PC-9 (cell line): Measurements from ENCODE around the gene C1QTNF12. TPM values are rescaled to one million over a fixed set of nuclear protein-coding genes. Genes with fewer than 3 reads are reported as not detected.

Experiments
- BruUV-seq: library from RNA; stranded (reverse); fragments of 400-500 nt; replicated peaks from 2 replicates; lab custom pipeline; 2021; lab: Mats Ljungman, UMichigan
- CTCF ChIA-PET: fragments of 300-600 bp; sonication (Branson Sonifier 250); formaldehyde crosslinking; loops from one replicate; lab custom pipeline; 2022; ENCODE audit warnings: antibody characterized with exemption; lab: Charles Lee
- POLR2A ChIA-PET: fragments of 300-600 bp; sonication (Branson Sonifier 250); formaldehyde crosslinking; loops from one replicate; lab custom pipeline; 2022; ENCODE audit warnings: antibody characterized with exemption; ENCODE audit not compliant: unreplicated experiment; lab: Charles Lee
- DNase-seq, 2 experiments: peaks; one replicate each; pipeline versions ENCODE4 v3.0.0 to v3.0.0-alpha.2; 2015 to 2022; ENCODE audit warnings: mixed read lengths in 1 of 2
- H2AFZ ChIP-seq: fragments of 200-600 bp; sonication (generic); 2 replicates; pipeline ENCODE4 v1.8.1; 2017; ENCODE audit warnings: antibody characterized with exemption
- H3F3A ChIP-seq: fragments of 200-600 bp; sonication (generic); 2 replicates; pipeline ENCODE4 v1.8.1; 2017; ENCODE audit warnings: antibody characterized with exemption, mild to moderate bottlenecking, low read depth; ENCODE audit not compliant: insufficient read depth
- H3K27ac ChIP-seq: fragments of 200-600 bp; sonication (generic); 2 replicates; pipeline ENCODE4 v1.6.1; 2016; ENCODE audit warnings: mixed run types
- H3K27me3 ChIP-seq: fragments of 200-600 bp; sonication (generic); 2 replicates; pipeline ENCODE4 v1.6.1; 2016; ENCODE audit warnings: low read depth, mixed run types; ENCODE audit not compliant: insufficient read depth
- H3K36me3 ChIP-seq: fragments of 200-600 bp; sonication (generic); 2 replicates; pipeline ENCODE4 v1.6.1; 2016; ENCODE audit warnings: low read depth, mixed run types
- H3K4me1 ChIP-seq: fragments of 200-600 bp; sonication (generic); replicated peaks from 2 replicates; pipeline ENCODE4 v1.6.1; 2016; ENCODE audit warnings: mixed run types; ENCODE audit not compliant: insufficient read depth
- H3K4me2 ChIP-seq: fragments of 200-600 bp; sonication (generic); 2 replicates; pipeline ENCODE4 v1.6.1; 2017; ENCODE audit warnings: mixed run types
- H3K4me3 ChIP-seq: fragments of 200-600 bp; sonication (generic); 2 replicates; pipeline ENCODE4 v1.6.1; 2016; ENCODE audit warnings: mixed run types
- H3K79me2 ChIP-seq: fragments of 200-600 bp; sonication (generic); 2 replicates; pipeline ENCODE4 v1.6.1; 2017; ENCODE audit warnings: low read depth, mixed run types
- H3K9me2 ChIP-seq: fragments of 200-600 bp; sonication (generic); 2 replicates; pipeline ENCODE4 v1.8.1; 2017; ENCODE audit warnings: mild to moderate bottlenecking; ENCODE audit not compliant: insufficient read depth
- H3K9me3 ChIP-seq: fragments of 200-600 bp; sonication (generic); 2 replicates; pipeline ENCODE4 v1.8.1; 2016; ENCODE audit warnings: low read depth; ENCODE audit not compliant: insufficient read depth
- H4K20me1 ChIP-seq: fragments of 200-600 bp; sonication (generic); 2 replicates; pipeline ENCODE4 v1.8.1; 2017; ENCODE audit not compliant: insufficient read depth
- CTCF ChIP-seq: fragments of 200-600 bp; sonication (generic); conservative IDR thresholded peaks from 2 replicates; pipeline ENCODE4 v1.6.1; 2017; ENCODE audit warnings: mixed run types, antibody characterized with exemption, mild to moderate bottlenecking, moderate library complexity
- EZH2 ChIP-seq: fragments of 200-600 bp; sonication (generic); IDR thresholded peaks from 2 replicates; pipeline ENCODE4 v1.8.0; 2017; ENCODE audit warnings: antibody characterized with exemption, low read depth
- intact Hi-C: fragments of 100-400 bp; cut with micrococcal nuclease; formaldehyde crosslinking; loops from one replicate; pipeline ENCODE4 v1.10.0; 2022; ENCODE audit not compliant: unreplicated experiment
- total RNA-seq: library from RNA; stranded (reverse); gene quantifications from 2 replicates; pipeline ENCODE4 v1.2.3, GENCODE V29; 2021

The C1QTNF12 gene
- total RNA-seq, 1 experiment from 2014 or later: 5.2 TPM

DNA sequence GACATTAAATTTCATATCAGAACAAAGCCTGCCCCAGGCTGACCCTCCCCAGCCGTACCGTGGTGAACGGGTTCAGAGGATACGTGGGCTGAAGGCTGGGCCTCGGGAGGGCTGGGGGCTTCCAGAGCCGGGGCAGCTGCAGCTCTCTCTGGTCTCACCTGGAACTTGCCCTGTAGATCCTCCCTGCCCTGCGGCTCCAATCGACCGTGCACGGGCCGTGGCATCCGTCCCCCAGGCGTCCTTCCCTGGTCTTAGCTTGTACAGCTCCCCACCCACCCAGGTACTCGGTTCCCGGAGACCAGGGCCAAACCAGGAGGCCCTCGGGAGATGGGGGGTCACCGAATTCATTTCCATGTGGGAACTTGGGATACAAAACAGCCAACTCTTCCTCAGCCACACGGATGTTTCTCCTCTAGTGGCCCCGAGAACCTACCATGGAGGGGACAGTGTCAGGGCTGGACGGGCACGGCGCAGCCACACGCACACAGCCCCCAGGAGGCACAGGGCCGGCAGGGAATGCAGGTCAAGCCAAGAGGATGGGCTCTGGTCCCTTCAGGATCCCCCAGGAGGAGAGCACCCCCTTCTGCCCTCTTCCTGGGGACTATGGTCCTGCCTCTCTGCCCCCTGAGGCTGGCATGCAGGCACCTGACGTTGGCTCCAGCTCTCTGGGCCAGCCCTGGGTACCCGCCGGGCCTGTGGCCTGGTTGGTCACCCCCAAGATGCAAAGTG lies 11.3 kb downstream of the C1QTNF12 start:
- H3K9me2 ChIP-seq: no peaks in the 10 kb centered on the region
- TF ChIP-seq EZH2: no peak
- TF ChIP-seq CTCF: no peak
- H3K4me2 ChIP-seq: no peak overlapping the region
- peaks cover 8% of the 10 kb centered on the region for H4K20me1 ChIP-seq
- POLR2A ChIA-PET: interaction anchor here (0.6 kb wide), 1 partner anchor 423 kb away, joined by 6 read pairs; no protein-coding TSS in a partner anchor
- CTCF ChIA-PET: no interaction called here
- no peaks in the 10 kb centered on the region for H3K27me3 ChIP-seq
- peaks cover 63% of the 10 kb centered on the region for H3K4me1 ChIP-seq
- BruUV-seq: no TSS peak
- DNase-seq: no peak
- peaks cover 50% of the 10 kb centered on the region; the same call in 1 of the 2 replicates for H3F3A ChIP-seq
- H3K9me3 ChIP-seq: no peaks in the 10 kb centered on the region
- no peak overlapping the region for H2AFZ ChIP-seq
- H3K79me2 ChIP-seq: peaks cover 51% of the 10 kb centered on the region
- no peak overlapping the region for H3K27ac ChIP-seq
- no peaks in the 10 kb centered on the region for H3K36me3 ChIP-seq
- H3K4me3 ChIP-seq: no peak overlapping the region
- intact Hi-C loops: loop anchor here (10.0 kb wide), 1 partner anchor 250 kb away; the partner anchor contains the start of gene PERM1

GRCh38 chr1:1234180-1234808 lies 12.2 kb downstream of the C1QTNF12 start:
- Histone ChIP-seq H3K27me3 (no peaks in the 10 kb centered on the region), H3K9me3 (no peaks in the 10 kb centered on the region), H2AFZ (no peak overlapping the region), H3F3A (peaks cover 50% of the 10 kb centered on the region; the same call in 1 of the 2 replicates), H3K9me2 (no peaks in the 10 kb centered on the region), H3K36me3 (no peaks in the 10 kb centered on the region), H3K79me2 (peaks cover 59% of the 10 kb centered on the region), H3K4me2 (peak overlapping the region; percentile 71; the same call in 1 of the 2 replicates), H3K4me3 (no peak overlapping the region), H3K4me1 (peaks cover 63% of the 10 kb centered on the region), H3K27ac (no peak overlapping the region), H4K20me1 (peaks cover 14% of the 10 kb centered on the region)
- ChIA-PET CTCF (no interaction called here), POLR2A (interaction anchor here (0.6 kb wide), 1 partner anchor 424 kb away, joined by 6 read pairs; no protein-coding TSS in a partner anchor)
- intact Hi-C loops: loop anchor here (10.0 kb wide), 1 partner anchor 249 kb away; the partner anchor contains the start of gene PERM1
- no TSS peak for BruUV-seq
- no peak for DNase-seq
- no peak for TF ChIP-seq EZH2
- TF ChIP-seq CTCF: no peak

DNA sequence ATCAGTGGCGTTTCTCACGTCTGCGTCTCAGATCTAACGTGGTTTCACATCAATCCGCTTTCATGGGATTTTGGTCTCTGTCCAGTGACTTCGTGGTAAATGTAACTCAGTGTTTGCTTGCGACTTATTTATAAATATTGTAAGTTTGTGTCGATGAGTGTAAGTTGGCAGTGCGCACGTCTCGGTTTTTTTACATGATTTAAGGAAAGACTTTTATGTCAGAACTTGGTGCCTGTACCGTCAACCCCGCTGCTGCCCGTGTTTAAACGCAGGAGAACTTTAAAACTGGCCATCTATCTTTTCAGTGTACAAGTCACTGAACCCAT lies 13.0 kb downstream of the C1QTNF12 start:
- ChIA-PET POLR2A (no interaction called here), CTCF (no interaction called here)
- intact Hi-C loops: loop anchor here (10.0 kb wide), 1 partner anchor 249 kb away; the partner anchor contains the start of gene PERM1
- no peaks in the 10 kb centered on the region for H3K9me2 ChIP-seq
- H3K4me1 ChIP-seq: peaks cover 55% of the 10 kb centered on the region
- peaks cover 20% of the 10 kb centered on the region for H4K20me1 ChIP-seq
- no peaks in the 10 kb centered on the region for H3K27me3 ChIP-seq
- H3F3A ChIP-seq: peaks cover 47% of the 10 kb centered on the region; the same call in 1 of the 2 replicates
- peak overlapping the region; percentile 71 for H3K4me2 ChIP-seq
- no peak overlapping the region for H2AFZ ChIP-seq
- H3K79me2 ChIP-seq: peaks cover 67% of the 10 kb centered on the region
- DNase-seq: no peak
- BruUV-seq: no TSS peak
- no peaks in the 10 kb centered on the region for H3K9me3 ChIP-seq
- no peak overlapping the region; the same call in 1 of the 2 replicates for H3K4me3 ChIP-seq
- H3K36me3 ChIP-seq: no peaks in the 10 kb centered on the region
- TF ChIP-seq CTCF: no peak
- no peak for TF ChIP-seq EZH2
- H3K27ac ChIP-seq: no peak overlapping the region
